ENCODE results near the gene LACC1. TPM values are rescaled to one million over a fixed set of nuclear protein-coding genes. Genes with fewer than 3 reads are reported as not detected.

The LACC1 gene
- polyA plus RNA-seq, 1 experiment, result 11.7 TPM

DNA sequence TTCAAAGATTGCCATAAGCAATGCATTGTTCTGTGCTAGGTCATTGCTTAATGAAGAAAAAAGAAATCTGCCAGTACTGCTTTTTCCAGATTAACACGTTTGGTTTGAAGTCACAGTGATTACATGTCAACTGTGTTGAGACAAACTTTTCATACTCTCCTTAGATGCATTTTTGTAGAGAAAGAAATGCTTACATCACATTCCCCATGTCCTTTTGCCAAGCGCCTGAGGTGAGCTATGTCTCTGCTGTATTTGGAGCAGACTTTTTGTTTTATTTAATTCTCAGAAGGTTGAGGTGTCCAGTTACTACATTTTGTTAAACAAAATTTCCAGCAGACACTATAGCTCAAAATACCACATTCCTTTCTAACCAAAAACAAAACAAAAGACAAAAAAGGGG, 16.2 kb downstream of the LACC1 start:
- CTCF ChIA-PET, result interaction anchor here (1.1 to 1.2 kb wide), 3 partner anchors 10 to 588 kb away, joined by 3 to 5 read pairs (median 4); no protein-coding TSS in a partner anchor
- Histone ChIP-seq H3K9me3 (ENCODE audit: control insufficient read depth, insufficient read depth, low read length) (no peaks in the 10 kb centered on the region), H3K4me3 (ENCODE audit: low read depth, low read length) (no peak overlapping the region), H3K27me3 (ENCODE audit: control insufficient read depth, insufficient read depth, low read length) (no peaks in the 10 kb centered on the region), H3K27ac (ENCODE audit: low read depth, low read length) (no peak overlapping the region)
- TF ChIP-seq, protein P1, sequence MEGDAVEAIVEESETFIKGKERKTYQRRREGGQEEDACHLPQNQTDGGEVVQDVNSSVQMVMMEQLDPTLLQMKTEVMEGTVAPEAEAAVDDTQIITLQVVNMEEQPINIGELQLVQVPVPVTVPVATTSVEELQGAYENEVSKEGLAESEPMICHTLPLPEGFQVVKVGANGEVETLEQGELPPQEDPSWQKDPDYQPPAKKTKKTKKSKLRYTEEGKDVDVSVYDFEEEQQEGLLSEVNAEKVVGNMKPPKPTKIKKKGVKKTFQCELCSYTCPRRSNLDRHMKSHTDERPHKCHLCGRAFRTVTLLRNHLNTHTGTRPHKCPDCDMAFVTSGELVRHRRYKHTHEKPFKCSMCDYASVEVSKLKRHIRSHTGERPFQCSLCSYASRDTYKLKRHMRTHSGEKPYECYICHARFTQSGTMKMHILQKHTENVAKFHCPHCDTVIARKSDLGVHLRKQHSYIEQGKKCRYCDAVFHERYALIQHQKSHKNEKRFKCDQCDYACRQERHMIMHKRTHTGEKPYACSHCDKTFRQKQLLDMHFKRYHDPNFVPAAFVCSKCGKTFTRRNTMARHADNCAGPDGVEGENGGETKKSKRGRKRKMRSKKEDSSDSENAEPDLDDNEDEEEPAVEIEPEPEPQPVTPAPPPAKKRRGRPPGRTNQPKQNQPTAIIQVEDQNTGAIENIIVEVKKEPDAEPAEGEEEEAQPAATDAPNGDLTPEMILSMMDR (IDR thresholded peaks at IDR 0.05; ENCODE audit: low read depth, low read length), result no peak
- POLR2A ChIA-PET, result interaction anchor here (0.9 kb wide), 1 partner anchor 12 kb away, joined by 3 read pairs; no protein-coding TSS in a partner anchor
- peak; percentile 38 for DNase-seq (ENCODE audit: low read depth, low spot score)

DNA sequence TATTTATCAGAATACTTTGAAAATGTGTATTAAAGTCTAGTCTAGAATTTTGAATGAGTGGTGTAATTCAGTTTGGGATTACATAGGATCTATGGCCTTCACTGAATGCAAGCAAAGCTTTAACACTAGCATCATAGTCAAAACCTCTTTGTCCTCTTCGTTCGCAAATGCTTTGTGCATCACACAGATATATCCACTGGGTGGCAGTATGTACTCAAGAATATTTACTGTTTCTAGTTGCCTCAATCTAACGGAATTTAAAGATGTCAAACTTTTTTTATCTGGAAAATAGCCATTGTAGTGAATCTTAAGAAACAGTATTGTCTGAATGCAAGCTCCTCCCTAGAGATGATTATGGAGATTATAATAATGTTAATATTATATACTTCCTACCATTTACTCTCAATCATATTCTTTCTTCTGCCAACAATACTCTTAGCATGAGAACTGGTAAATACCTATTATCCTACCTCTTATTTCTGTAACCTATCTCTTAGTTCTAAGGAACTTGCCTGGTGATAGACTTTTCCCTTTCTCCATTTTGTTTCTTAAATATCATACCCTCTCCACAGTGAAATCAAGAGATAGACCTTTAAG, 25.8 kb downstream of the LACC1 start:
- Histone ChIP-seq H3K4me3 (ENCODE audit: low read depth, low read length) (no peak overlapping the region), H3K9me3 (ENCODE audit: control insufficient read depth, insufficient read depth, low read length) (no peaks in the 10 kb centered on the region), H3K27me3 (ENCODE audit: control insufficient read depth, insufficient read depth, low read length) (no peaks in the 10 kb centered on the region), H3K27ac (ENCODE audit: low read depth, low read length) (no peak overlapping the region)
- ChIA-PET CTCF (interaction anchor here (0.6 to 5.8 kb wide), 29 partner anchors 9 to 1135 kb away, joined by 3 to 99 read pairs (median 4); no protein-coding TSS in a partner anchor), POLR2A (interaction anchor here (0.6 to 0.8 kb wide), 2 partner anchors 531 to 561 kb away, joined by 3 to 4 read pairs; no protein-coding TSS in a partner anchor)
- DNase-seq (ENCODE audit: low read depth, low spot score), result peak; percentile 48
- TF ChIP-seq, protein P1 (IDR thresholded peaks at IDR 0.05; ENCODE audit: low read depth, low read length), result peak; percentile 68

DNA sequence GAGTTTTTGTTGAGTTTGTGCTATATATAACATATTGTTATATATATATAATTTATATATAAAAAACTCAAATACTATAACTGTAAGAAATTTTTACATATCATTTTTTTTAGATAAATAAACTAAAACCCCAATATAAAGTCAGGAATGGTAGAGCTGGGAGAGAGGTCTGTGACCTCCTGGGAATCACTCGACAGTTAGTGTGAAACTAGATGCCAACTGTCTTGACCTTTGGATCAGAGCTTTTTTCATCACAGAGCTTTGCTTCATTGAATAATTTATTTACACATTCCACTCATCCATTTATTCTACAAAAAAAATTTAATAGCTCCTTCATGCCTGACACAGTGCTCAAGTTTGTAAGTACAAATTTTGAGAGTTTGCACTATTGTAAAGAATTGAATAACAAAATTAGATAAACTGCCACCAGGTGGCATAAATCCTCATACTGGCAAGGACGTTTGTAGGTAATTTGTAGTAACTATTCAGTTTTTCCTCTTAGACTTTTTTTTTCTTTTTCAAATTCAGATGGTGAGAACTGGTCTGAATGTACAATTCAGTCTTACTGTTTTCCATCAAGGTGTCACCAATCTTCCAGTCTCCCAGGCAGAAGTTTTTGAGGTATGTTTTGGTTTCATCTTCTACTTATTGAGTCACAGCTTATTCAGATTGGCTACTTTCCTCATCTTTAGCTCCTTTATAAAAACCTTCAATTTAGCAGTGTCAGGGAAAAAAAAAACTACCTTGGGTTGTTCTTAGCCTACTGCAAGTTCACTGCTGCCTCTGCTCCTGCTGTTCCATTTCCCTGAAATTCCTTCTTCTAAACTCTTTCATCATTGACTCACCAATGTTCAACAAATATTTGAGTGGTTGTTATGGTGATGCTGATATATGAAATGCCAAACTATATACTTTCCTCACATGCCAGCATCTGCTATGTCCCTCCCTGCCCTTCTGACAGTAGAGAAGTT, 28.7 kb downstream of the LACC1 start:
- TF ChIP-seq, protein P1 (IDR thresholded peaks at IDR 0.05; ENCODE audit: low read depth, low read length), result peak; percentile 57
- ChIA-PET POLR2A (interaction anchor here (0.7 to 1.8 kb wide), 3 partner anchors 527 to 529 kb away, joined by 3 to 8 read pairs (median 3); no protein-coding TSS in a partner anchor), CTCF (interaction anchor here (0.6 to 5.8 kb wide), 55 partner anchors 8 to 1126 kb away, joined by 3 to 123 read pairs (median 4); no protein-coding TSS in a partner anchor)
- peak; percentile 55 for DNase-seq (ENCODE audit: low read depth, low spot score)
- Histone ChIP-seq H3K27ac (ENCODE audit: low read depth, low read length) (no peak overlapping the region), H3K4me3 (ENCODE audit: low read depth, low read length) (no peak overlapping the region), H3K27me3 (ENCODE audit: control insufficient read depth, insufficient read depth, low read length) (no peaks in the 10 kb centered on the region), H3K9me3 (ENCODE audit: control insufficient read depth, insufficient read depth, low read length) (no peaks in the 10 kb centered on the region)

- TF ChIP-seq, protein P1 (IDR thresholded peaks at IDR 0.05; ENCODE audit: low read depth, low read length), result no peak
- POLR2A ChIA-PET, result interaction anchor here (0.7 to 1.3 kb wide), 2 partner anchors 526 to 555 kb away, joined by 4 read pairs; no protein-coding TSS in a partner anchor
- H3K4me3 ChIP-seq (ENCODE audit: low read depth, low read length), result no peak overlapping the region
- H3K27me3 ChIP-seq (ENCODE audit: control insufficient read depth, insufficient read depth, low read length), result no peaks in the 10 kb centered on the region
- H3K27ac ChIP-seq (ENCODE audit: low read depth, low read length), result no peak overlapping the region
- CTCF ChIA-PET, result interaction anchor here (1.1 to 1.9 kb wide), 2 partner anchors 137 to 526 kb away, joined by 3 to 8 read pairs; no protein-coding TSS in a partner anchor
- no peaks in the 10 kb centered on the region for H3K9me3 ChIP-seq (ENCODE audit: control insufficient read depth, insufficient read depth, low read length)
- DNase-seq (ENCODE audit: low read depth, low spot score), result no peak
Measured at GRCh38 chr13:43910856-43911255, 31.2 kb downstream of the LACC1 start.
